IMR-90 (cell line): Measurements from ENCODE around the gene MRPL10. TPM values are rescaled to one million over a fixed set of nuclear protein-coding genes. Genes with fewer than 3 reads are reported as not detected.

Source experiments
- ATAC-seq: fragments of 200-7000 bp; cut with Tn5 transposase; 2 replicates; pipeline ENCODE4 v1.9.1; 2020; ENCODE audit warnings: low read depth, mild to moderate bottlenecking, moderate library complexity
- BruUV-seq: library from RNA; stranded (reverse); fragments of 400-500 nt; replicated peaks from 2 replicates; lab custom pipeline; 2021; lab: Mats Ljungman, UMichigan
- CTCF ChIA-PET: fragments of 300-600 bp; formaldehyde crosslinking; extraction: SDS; loops from one replicate; lab custom pipeline; 2021; ENCODE audit warnings: antibody characterized with exemption; lab: Yijun Ruan, JAX
- POLR2A ChIA-PET: fragments of 300-600 bp; sonication (Branson Sonifier 250); formaldehyde crosslinking; loops from one replicate; lab custom pipeline; 2022; ENCODE audit warnings: antibody characterized with exemption; ENCODE audit not compliant: unreplicated experiment; lab: Charles Lee
- DNase-seq: peaks from one replicate; pipeline ENCODE4 v3.0.0; 2013
- H2AFZ ChIP-seq: replicated peaks from 2 replicates; pipeline ENCODE3; 2013; ENCODE audit warnings: low read length, mild to moderate bottlenecking; ENCODE audit not compliant: poor library complexity
- H2AK5ac ChIP-seq: 2 replicates; pipeline ENCODE4 v1.6.1; 2013; ENCODE audit warnings: low read depth, low read length, inconsistent platforms
- H2AK9ac ChIP-seq: replicated peaks from 2 replicates; pipeline ENCODE3; 2013; ENCODE audit warnings: mild to moderate bottlenecking, low read depth, low read length, moderate library complexity; ENCODE audit not compliant: poor library complexity
- H2BK120ac ChIP-seq: 2 replicates; pipeline ENCODE4 v1.6.1; 2013; ENCODE audit warnings: low read depth, low read length, inconsistent platforms
- H2BK15ac ChIP-seq: 3 replicates; pipeline ENCODE4 v1.6.1; 2013; ENCODE audit warnings: low read depth, low read length, inconsistent platforms
- H2BK20ac ChIP-seq: 2 replicates; pipeline ENCODE4 v1.6.1; 2013; ENCODE audit warnings: low read depth, mild to moderate bottlenecking, inconsistent platforms, low read length, moderate library complexity
- H2BK5ac ChIP-seq: 2 replicates; pipeline ENCODE4 v1.6.1; 2013; ENCODE audit warnings: mild to moderate bottlenecking, low read depth, low read length, inconsistent platforms; ENCODE audit not compliant: poor library complexity, severe bottlenecking
- H3K14ac ChIP-seq: replicated peaks from 2 replicates; pipeline ENCODE4 v1.6.1; 2013; ENCODE audit warnings: low read depth, low read length, inconsistent platforms
- H3K18ac ChIP-seq: 2 replicates; pipeline ENCODE4 v1.6.1; 2013; ENCODE audit warnings: low read depth, low read length, control low read depth
- H3K23ac ChIP-seq: 2 replicates; pipeline ENCODE4 v1.6.1; 2013; ENCODE audit warnings: low read depth, low read length, inconsistent platforms
- H3K27ac ChIP-seq: 2 replicates; pipeline ENCODE4 v1.5.1; 2013; ENCODE audit warnings: mild to moderate bottlenecking, control low read depth, low read length; ENCODE audit not compliant: insufficient read depth
- H3K27me3 ChIP-seq: 2 replicates; pipeline ENCODE4 v1.6.1; 2013; ENCODE audit warnings: low read length; ENCODE audit not compliant: control insufficient read depth, insufficient read depth
- H3K36me3 ChIP-seq: 2 replicates; pipeline ENCODE4 v1.6.1; 2013; ENCODE audit warnings: low read length, mixed read lengths; ENCODE audit not compliant: control insufficient read depth, insufficient read depth
- H3K4ac ChIP-seq: 2 replicates; pipeline ENCODE4 v1.6.1; 2013; ENCODE audit warnings: low read depth, low read length, inconsistent platforms
- H3K4me1 ChIP-seq: 2 replicates; pipeline ENCODE4 v1.6.1; 2013; ENCODE audit warnings: low read length, mixed read lengths; ENCODE audit not compliant: control insufficient read depth, insufficient read depth
- H3K4me2 ChIP-seq: 2 replicates; pipeline ENCODE4 v1.6.1; 2013; ENCODE audit warnings: low read depth, mild to moderate bottlenecking, control low read depth, low read length, moderate library complexity
- H3K4me3 ChIP-seq: 2 replicates; pipeline ENCODE4 v1.5.1; 2013; ENCODE audit warnings: low read depth, mild to moderate bottlenecking, control low read depth, low read length, moderate library complexity; ENCODE audit not compliant: insufficient read depth
- H3K56ac ChIP-seq: 2 replicates; pipeline ENCODE4 v1.6.1; 2013; ENCODE audit warnings: low read length, inconsistent platforms; ENCODE audit not compliant: insufficient read depth; ENCODE audit errors: extremely low read depth
- H3K79me1 ChIP-seq, 2 experiments: 2 replicates each; pipeline ENCODE4 v1.6.1; 2013; ENCODE audit warnings: low read length in 2 of 2, inconsistent platforms in 1 of 2, low read depth in 1 of 2
- H3K9ac ChIP-seq: 2 replicates; pipeline ENCODE4 v1.6.1; 2013; ENCODE audit warnings: low read depth, low read length, control low read depth
- H3K9me1 ChIP-seq: 2 replicates; pipeline ENCODE4 v1.6.1; 2013; ENCODE audit warnings: low read length, inconsistent platforms; ENCODE audit not compliant: insufficient read depth
- H3K9me3 ChIP-seq: 2 replicates; pipeline ENCODE4 v1.6.1; 2013; ENCODE audit warnings: low read length; ENCODE audit not compliant: control insufficient read depth, insufficient read depth
- H4K20me1 ChIP-seq: 2 replicates; pipeline ENCODE4 v1.6.1; 2013; ENCODE audit warnings: low read length, inconsistent platforms; ENCODE audit not compliant: insufficient read depth
- H4K5ac ChIP-seq: 2 replicates; pipeline ENCODE4 v1.6.1; 2013; ENCODE audit warnings: mild to moderate bottlenecking, low read depth, low read length, control low read depth
- H4K8ac ChIP-seq, 2 experiments: 2 replicates each; pipeline ENCODE4 v1.6.1; 2013; ENCODE audit warnings: low read depth in 2 of 2, low read length in 2 of 2, control low read depth in 1 of 2, inconsistent platforms in 1 of 2
- H4K91ac ChIP-seq: 2 replicates; pipeline ENCODE4 v1.6.1; 2013; ENCODE audit warnings: low read depth, low read length, inconsistent platforms; ENCODE audit not compliant: insufficient read depth
- BHLHE40 ChIP-seq: fragments of 150-350 bp; IDR thresholded peaks from 2 replicates; pipeline ENCODE4 v1.6.1; 2016; ENCODE audit warnings: mild to moderate bottlenecking, low read depth, low read length
- CEBPB ChIP-seq: IDR thresholded peaks from 2 replicates; pipeline ENCODE4 v1.6.1; 2012; ENCODE audit warnings: low read depth, low read length, improper control_type of control experiment
- CHD1 ChIP-seq: IDR thresholded peaks from 2 replicates; pipeline ENCODE4 v1.6.1; 2012; ENCODE audit warnings: low read depth, low read length, improper control_type of control experiment
- CTCF ChIP-seq: conservative IDR thresholded peaks from 2 replicates; pipeline ENCODE4 v1.5.1; 2012; ENCODE audit warnings: mild to moderate bottlenecking, low read depth, low read length, improper control_type of control experiment
- MAFK ChIP-seq: IDR thresholded peaks from 2 replicates; pipeline ENCODE4 v1.6.1; 2012; ENCODE audit warnings: low read depth, low read length, improper control_type of control experiment
- MAZ ChIP-seq: IDR thresholded peaks from 2 replicates; pipeline ENCODE4 v1.6.1; 2012; ENCODE audit warnings: low read depth, mild to moderate bottlenecking, low read length, improper control_type of control experiment, moderate library complexity, borderline replicate concordance
- NFE2L2 ChIP-seq: fragments of 150-350 bp; IDR thresholded peaks from 2 replicates; pipeline ENCODE4 v1.6.1; 2016; ENCODE audit warnings: low read depth, mild to moderate bottlenecking, low read length
- POLR2A ChIP-seq: IDR thresholded peaks from 2 replicates; pipeline ENCODE4 v1.6.1; 2012; ENCODE audit warnings: mild to moderate bottlenecking, low read depth, low read length
- RCOR1 ChIP-seq: IDR thresholded peaks from 2 replicates; pipeline ENCODE4 v1.6.1; 2012; ENCODE audit warnings: mild to moderate bottlenecking, low read length, improper control_type of control experiment; ENCODE audit not compliant: insufficient replicate concordance
- SMC3 ChIP-seq: fragments of 150-350 bp; IDR thresholded peaks from 2 replicates; pipeline ENCODE4 v1.6.1; 2016; ENCODE audit warnings: low read depth, mild to moderate bottlenecking, antibody characterized with exemption, low read length, moderate library complexity
- WGBS, 2 experiments: methylation state at CpG; one replicate each; pipeline versions ENCODE4 v1.1.5 to v1.1.7; 2013; ENCODE audit warnings: missing lambda C conversion rate in 2 of 2; ENCODE audit not compliant: insufficient read length in 1 of 2; ENCODE audit errors: extremely low coverage in 2 of 2; 5-methylcytosine and 5-hydroxymethylcytosine counted together
- dilution Hi-C: fragments of 300-500 bp; cut with HindIII; formaldehyde crosslinking; loops from one replicate; pipeline ENCODE4 v1.14.3; 2018; ENCODE audit warnings: low sequenced_read_pairs; ENCODE audit not compliant: unreplicated experiment
- in situ Hi-C: fragments of 300-500 bp; cut with MboI; formaldehyde crosslinking; loops from 3 replicates; pipeline ENCODE4 v1.14.3; 2019; ENCODE audit warnings: low sequenced_read_pairs, inconsistent platforms, mixed read lengths
- intact Hi-C: fragments of 100-400 bp; cut with micrococcal nuclease; formaldehyde crosslinking; loops from 2 replicates; pipeline ENCODE4 v1.10.0; 2022
- polyA plus RNA-seq, 3 experiments: library from polyadenylated mRNA; depleted of rRNA; stranded (reverse); fragments of >200 nt; gene quantifications; 2 replicates each; pipeline ENCODE4 v1.2.3, GENCODE V29; 2012; ENCODE audit warnings: low replicate concordance in 1 of 3
- total RNA-seq: library from RNA; depleted of rRNA; stranded (reverse); fragments of >200 nt; gene quantifications from 2 replicates; pipeline ENCODE4 v1.2.3, GENCODE V29; 2012

The MRPL10 gene
- total and polyA plus RNA-seq, 2 of the 4 experiments (the other 2 are of a cell fraction), result 32.3 to 61.8 TPM

GRCh38 chr17:47853616-47854015, 22.3 kb upstream of the MRPL10 start:
- Histone ChIP-seq H3K18ac (no peak overlapping the region), H3K4me1 (no peaks in the 10 kb centered on the region), H2BK120ac (no peak overlapping the region), H3K9me3 (no peaks in the 10 kb centered on the region), H2BK20ac (no peak overlapping the region), H3K4ac (no peak overlapping the region), H3K27ac (no peak overlapping the region), H3K9ac (no peak overlapping the region), H4K5ac (no peak overlapping the region), H2BK5ac (no peak overlapping the region), H3K4me2 (no peak overlapping the region), H3K4me3 (no peak overlapping the region), H2BK15ac (no peak overlapping the region), H2AFZ (no peak overlapping the region), H3K27me3 (peaks cover 75% of the 10 kb centered on the region), H4K20me1 (no peaks in the 10 kb centered on the region), H2AK9ac (no peak overlapping the region), H3K56ac (no peak overlapping the region), H3K9me1 (no peaks in the 10 kb centered on the region), H4K91ac (no peak overlapping the region), H3K36me3 (no peaks in the 10 kb centered on the region), H3K14ac (no peak overlapping the region), H4K8ac (no peak overlapping the region), H3K23ac (no peak overlapping the region), H3K79me1 (no peaks in the 10 kb centered on the region), H2AK5ac (no peak overlapping the region)
- WGBS, 2 experiments, result 37% methylated on average over 3 of the region's 5 CpGs; no CpG with 5 or more reads in 1 of the 2 experiments
- POLR2A ChIA-PET, result no interaction called here
- CTCF ChIA-PET, result no interaction called here
- no peak for ATAC-seq
- TF ChIP-seq RCOR1 (no peak), CTCF (no peak), NFE2L2 (no peak), BHLHE40 (no peak), SMC3 (no peak), CEBPB (no peak), MAZ (no peak), MAFK (no peak), POLR2A (no peak), CHD1 (no peak)
- intact Hi-C loops, result no loop called here
- in situ Hi-C loops, result no loop called here
- no TSS peak for BruUV-seq
- no peak for DNase-seq
- dilution Hi-C loops, result no loop called here
